Heart right ventricle (tissue), 16 donors: ENCODE data around the gene ELANE. TPM values are rescaled to one million over a fixed set of nuclear protein-coding genes. Genes with fewer than 3 reads are reported as not detected.

ENCODE experiments used
- ATAC-seq, 8 donors: fragments of 200-7000 bp; cut with Tn5 transposase; one replicate each; pipeline ENCODE4 v1.9.1; 2020; ENCODE audit warnings: mild to moderate bottlenecking in 8 of 8, moderate library complexity in 8 of 8, moderate number of reproducible peaks in 1 of 8
- DNase-seq, 2 donors: peaks; one replicate each; pipeline ENCODE4 v3.0.0-alpha.2; 2020
- H3K27ac ChIP-seq, 10 donors: fragments of 200-600 bp; sonication (generic) in 2 of 10; one replicate each; pipeline versions ENCODE4 v1.5.0 to v1.8.0; 2020 to 2022; ENCODE audit warnings: mild to moderate bottlenecking in 3 of 10
- H3K27me3 ChIP-seq, 7 donors: fragments of 200-600 bp; one replicate each; pipeline ENCODE4 v1.8.0; 2021 to 2022; ENCODE audit warnings: mild to moderate bottlenecking in 2 of 7
- H3K36me3 ChIP-seq, 9 donors: fragments of 200-600 bp; sonication (generic) in 1 of 9; one replicate each; pipeline versions ENCODE4 v1.5.0 to v1.8.0; 2020 to 2022; ENCODE audit warnings: mild to moderate bottlenecking in 2 of 9
- H3K4me1 ChIP-seq, 9 donors: fragments of 200-600 bp; sonication (generic) in 1 of 9; one replicate each; pipeline versions ENCODE4 v1.5.0 to v1.8.0; 2020 to 2022; ENCODE audit warnings: mild to moderate bottlenecking in 4 of 9
- H3K4me3 ChIP-seq, 10 donors: fragments of 200-600 bp; sonication (generic) in 2 of 10; one replicate each; pipeline versions ENCODE4 v1.5.0 to v1.8.0; 2020 to 2022; ENCODE audit warnings: mild to moderate bottlenecking in 7 of 10, moderate library complexity in 2 of 10
- H3K9me3 ChIP-seq, 11 donors: fragments of 200-600 bp in 10 of 11; sonication (generic) in 2 of 11; one replicate each; pipeline versions ENCODE4 v1.5.0 to v1.8.0; 2013 to 2022; ENCODE audit warnings: mild to moderate bottlenecking in 2 of 11, control low read depth in 1 of 11, moderate library complexity in 1 of 11
- WGBS, 2 donors: extraction: QIAGEN DNeasy Blood & Tissue Kit; methylation state at CpG; one replicate each; pipeline ENCODE4 v1.1.7; 2013; ENCODE audit warnings: inconsistent platforms in 1 of 2; 5-methylcytosine and 5-hydroxymethylcytosine counted together
- intact Hi-C, 10 donors: fragments of 100-400 bp; cut with DNase I; formaldehyde crosslinking; loops; one replicate each; pipeline versions ENCODE4 v1.11.1 to v1.14.2; 2022
- polyA plus RNA-seq, 2 donors: library from polyadenylated mRNA; stranded (reverse); fragments of 200-250 nt; gene quantifications; one replicate each; pipeline ENCODE4 v1.2.3, GENCODE V29; 2013
- total RNA-seq, 10 donors: library from RNA; stranded (reverse); fragmentation: NEBNext Ultra II Directional in 3 of 10; extraction: Animal tissue kit (Norgen Biotek cat#: 25700) in 3 of 10; gene quantifications; one replicate each; pipeline versions ENCODE4 v1.2.1 to v1.2.4, GENCODE V29; 2021 to 2023
- TF ChIP-seq, protein P1 (sequence below), 9 donors: fragments of 200-600 bp; sonication (generic) in 2 of 9; IDR thresholded peaks; one replicate each; pipeline versions ENCODE4 v1.5.0 to v1.8.0; 2021 to 2022; ENCODE audit warnings: antibody characterized with exemption in 9 of 9, mild to moderate bottlenecking in 5 of 9, moderate library complexity in 1 of 9
- donor health status: Arrhythmogenic right ventricular cardiomyopathy.
- donor health status: ischemic (EF 13 %, LVEDD 7.1; RV severe dilation, severe dysfunction).
- donor health status: healthy with polysubstance abuse.
- donor health status: DM: no; HTN: yes; CAD: no.
- donor health status: DM: no; HTN: no; CAD: no.
- donor health status: ischemic (EF 25% LVEDD 6.9; RV normal size, moderate dysfunction).
- donor health status: ischemic (EF 25% LVEDD 5.7; RV mildly dilated, moderate dysfunction).
- donor health status: healthy.
- donor health status: DM: yes; HTN: yes; CAD: no.
- donor health status: Ischemic cardiomyopathy.
- donor health status: ischemic (EF 35%, LVEDD 5.7; RV mildly dilated, moderate dysfunction).
- donor health status: nonischemic (EF 11% LVEDD 7.7; RV severe dilation, severe dysfunction).
- donor health status: DM: yes; HTN: yes; CAD: no.
- donor health status: PGD.
- donor health status: ischemic (EF 29% LVEDD 5.4; RV normal size, mild dysfunction).
- donor health status: nonischemic (EF 23%, LVEDD 6.1; RV moderate dilation, normal function).

ELANE gene
- total and polyA plus RNA-seq, 12 donors = 0.26 to 5.4 (median 1.0) TPM; not detected in 3

GRCh38 chr19:813219-814151 is 38.6 kb upstream of the ELANE start:
- H3K36me3 ChIP-seq = peaks cover 12 to 48% (median 37%) of the 10 kb centered on the region in 9 donors
- DNase-seq = no peak

GRCh38 chr19:814152-815078 is 37.7 kb upstream of the ELANE start:
- TF ChIP-seq, protein P1, sequence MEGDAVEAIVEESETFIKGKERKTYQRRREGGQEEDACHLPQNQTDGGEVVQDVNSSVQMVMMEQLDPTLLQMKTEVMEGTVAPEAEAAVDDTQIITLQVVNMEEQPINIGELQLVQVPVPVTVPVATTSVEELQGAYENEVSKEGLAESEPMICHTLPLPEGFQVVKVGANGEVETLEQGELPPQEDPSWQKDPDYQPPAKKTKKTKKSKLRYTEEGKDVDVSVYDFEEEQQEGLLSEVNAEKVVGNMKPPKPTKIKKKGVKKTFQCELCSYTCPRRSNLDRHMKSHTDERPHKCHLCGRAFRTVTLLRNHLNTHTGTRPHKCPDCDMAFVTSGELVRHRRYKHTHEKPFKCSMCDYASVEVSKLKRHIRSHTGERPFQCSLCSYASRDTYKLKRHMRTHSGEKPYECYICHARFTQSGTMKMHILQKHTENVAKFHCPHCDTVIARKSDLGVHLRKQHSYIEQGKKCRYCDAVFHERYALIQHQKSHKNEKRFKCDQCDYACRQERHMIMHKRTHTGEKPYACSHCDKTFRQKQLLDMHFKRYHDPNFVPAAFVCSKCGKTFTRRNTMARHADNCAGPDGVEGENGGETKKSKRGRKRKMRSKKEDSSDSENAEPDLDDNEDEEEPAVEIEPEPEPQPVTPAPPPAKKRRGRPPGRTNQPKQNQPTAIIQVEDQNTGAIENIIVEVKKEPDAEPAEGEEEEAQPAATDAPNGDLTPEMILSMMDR (IDR thresholded peaks at IDR 0.05) = no peak
- Histone ChIP-seq H3K27ac (no peak overlapping the region), H3K4me3 (no peak overlapping the region), H3K36me3 (peaks cover 9 to 38% (median 28%) of the 10 kb centered on the region in 9 donors), H3K4me1 (no peaks in the 10 kb centered on the region), H3K9me3 (no peaks in the 10 kb centered on the region), H3K27me3 (no peaks in the 10 kb centered on the region)
- intact Hi-C loops = no loop called here
- ATAC-seq = peak in 3 of 8 donors; percentile 7 to 33 (median 10)
- 83 to 90% methylated on average over 49 of the region's 49 CpGs for WGBS, 2 donors
- peak in 1 of 2 donors; percentile 8 for DNase-seq

More at GRCh38 chr19:813219-814151, 38.6 kb upstream of the ELANE start:
- H3K9me3 ChIP-seq = no peaks in the 10 kb centered on the region
- H3K27me3 ChIP-seq = no peaks in the 10 kb centered on the region
- TF ChIP-seq, protein P1 (IDR thresholded peaks at IDR 0.05) = no peak
- WGBS, 2 donors = 92 to 93% methylated on average over 67 to 87 of the region's 87 CpGs
- ATAC-seq = peak in 4 of 8 donors; percentile 16 to 25 (median 21)
- H3K4me3 ChIP-seq = no peak overlapping the region
- H3K4me1 ChIP-seq = no peaks in the 10 kb centered on the region
- no peak overlapping the region for H3K27ac ChIP-seq
- intact Hi-C loops = no loop called here

GRCh38 chr19:815079-815774 is 36.9 kb upstream of the ELANE start:
- H3K27ac ChIP-seq = no peak overlapping the region
- intact Hi-C loops = no loop called here
- WGBS, 2 donors = 94 to 95% methylated on average over 44 to 47 of the region's 47 CpGs
- no peak overlapping the region for H3K4me3 ChIP-seq
- H3K9me3 ChIP-seq = no peaks in the 10 kb centered on the region
- H3K36me3 ChIP-seq = peaks cover 9 to 30% (median 20%) of the 10 kb centered on the region in 9 donors
- TF ChIP-seq, protein P1 (IDR thresholded peaks at IDR 0.05) = no peak
- DNase-seq (no peak), ATAC-seq (peak in 2 of 8 donors; percentile 7 to 42)
- H3K4me1 ChIP-seq = no peaks in the 10 kb centered on the region
- H3K27me3 ChIP-seq = no peaks in the 10 kb centered on the region
